Measurements from ENCODE around the gene SLC29A1. TPM values are rescaled to one million over a fixed set of nuclear protein-coding genes. Genes with fewer than 3 reads are reported as not detected.

SLC29A1 gene
- polyA plus RNA-seq, 2 of the 4 experiments (the other 2 are of a cell fraction): 45.6 to 72.3 TPM

DNA sequence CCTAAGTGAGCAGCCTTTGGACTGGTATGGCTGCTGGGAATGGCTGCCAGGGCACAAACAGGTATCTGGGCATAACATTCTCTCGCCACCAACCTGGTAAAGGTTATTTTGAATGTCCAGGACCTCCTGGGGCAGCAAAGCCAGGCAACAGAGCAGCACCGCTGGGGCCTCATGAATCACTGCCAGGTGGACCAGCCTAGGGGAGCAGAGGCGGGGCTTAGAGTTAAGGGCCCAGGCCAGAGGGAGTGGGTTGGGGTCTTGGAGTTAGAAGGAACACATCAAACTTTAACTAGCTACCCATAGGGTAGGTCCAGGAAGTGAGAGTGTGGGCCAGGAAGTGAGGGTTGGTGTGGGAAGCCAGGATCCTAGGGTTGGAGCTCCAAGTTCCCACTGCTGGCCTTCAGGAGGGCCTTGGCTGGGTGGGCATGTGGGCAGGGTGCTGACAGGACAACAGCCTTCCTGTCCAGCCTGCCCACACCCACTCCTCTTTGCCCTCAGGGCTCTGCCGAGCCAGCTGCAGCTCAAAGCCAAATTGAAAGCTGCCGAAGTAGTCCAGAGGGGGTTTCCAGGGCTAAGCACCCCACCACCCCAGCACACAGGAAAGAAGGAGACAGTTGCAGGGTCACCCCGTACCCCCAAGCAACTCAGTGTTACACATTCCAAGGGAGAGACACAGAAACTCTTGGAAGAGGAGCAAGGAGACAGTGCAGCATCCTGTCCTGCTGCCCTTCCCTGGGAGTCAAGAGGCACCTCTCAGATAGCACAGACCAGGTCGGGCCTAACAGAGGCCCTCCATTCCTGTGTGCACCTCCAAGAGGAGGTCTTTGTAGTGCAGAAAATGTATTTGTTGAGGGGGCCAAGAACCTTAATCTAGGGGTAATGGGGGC lies 39.3 kb downstream of the SLC29A1 start:
- Histone ChIP-seq H3K9me3 (no peaks in the 10 kb centered on the region), H3K4me2 (peak overlapping the region; percentile 97), H3K4me1 (peaks cover 27% of the 10 kb centered on the region), H3K27ac (peak overlapping the region; percentile 81 to 90; a peak in 5 of 6 replicates), H3K4me3 (peak overlapping the region; percentile 81; the same call in 1 of the 3 replicates)
- ATAC-seq (no peak), FAIRE-seq (no peak), DNase-seq (ENCODE audit: low read depth in 1 of 2, low spot score in 1 of 2) (no peak)
- WGBS (ENCODE audit: missing lambda C conversion rate): 57% methylated on average over 7 of the region's 7 CpGs
- no peak for TF ChIP-seq RAD21 (conservative IDR thresholded peaks at IDR 0.05 in 1 of 2, IDR thresholded peaks at IDR 0.05 in 1 of 2)
- no peak for TF ChIP-seq MYC (IDR thresholded peaks at IDR 0.05; ENCODE audit: borderline replicate concordance, low read length)
- no peak for TF ChIP-seq SMC3 (IDR thresholded peaks at IDR 0.05)
- TF ChIP-seq HOXB5 (CRISPR knock-in tag; IDR thresholded peaks at IDR 0.05): no peak
- TF ChIP-seq ZNF302 (CRISPR knock-in tag; IDR thresholded peaks at IDR 0.05): no peak
- TF ChIP-seq NPAS2 (CRISPR knock-in tag; IDR thresholded peaks at IDR 0.05; ENCODE audit: borderline replicate concordance): no peak
- TF ChIP-seq NR3C1 (IDR thresholded peaks at IDR 0.05): no peak
- no peak for TF ChIP-seq BHLHE40 (IDR thresholded peaks at IDR 0.05; ENCODE audit: low read depth, low read length)
- no peak for TF ChIP-seq ZSCAN20 (CRISPR knock-in tag; IDR thresholded peaks at IDR 0.05)
- no peak for TF ChIP-seq GATA3 (IDR thresholded peaks at IDR 0.05; ENCODE audit: borderline replicate concordance)
- TF ChIP-seq NFE2L2 (conservative IDR thresholded peaks at IDR 0.05; ENCODE audit: low read length): no peak
- no peak for TF ChIP-seq FOSB (CRISPR knock-in tag; IDR thresholded peaks at IDR 0.05)
- TF ChIP-seq HEYL (CRISPR knock-in tag; IDR thresholded peaks at IDR 0.05): no peak
- no peak for TF ChIP-seq KDM1A (IDR thresholded peaks at IDR 0.05; ENCODE audit: low read depth)
- no peak for TF ChIP-seq TFCP2L1 (CRISPR knock-in tag; IDR thresholded peaks at IDR 0.05)
- TF ChIP-seq, protein P1, sequence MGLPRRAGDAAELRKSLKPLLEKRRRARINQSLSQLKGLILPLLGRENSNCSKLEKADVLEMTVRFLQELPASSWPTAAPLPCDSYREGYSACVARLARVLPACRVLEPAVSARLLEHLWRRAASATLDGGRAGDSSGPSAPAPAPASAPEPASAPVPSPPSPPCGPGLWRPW (IDR thresholded peaks at IDR 0.05): no peak
- TF ChIP-seq FOXS1 (CRISPR knock-in tag; IDR thresholded peaks at IDR 0.05): no peak
- TF ChIP-seq JUN (IDR thresholded peaks at IDR 0.05): no peak
- TF ChIP-seq, protein P2, sequence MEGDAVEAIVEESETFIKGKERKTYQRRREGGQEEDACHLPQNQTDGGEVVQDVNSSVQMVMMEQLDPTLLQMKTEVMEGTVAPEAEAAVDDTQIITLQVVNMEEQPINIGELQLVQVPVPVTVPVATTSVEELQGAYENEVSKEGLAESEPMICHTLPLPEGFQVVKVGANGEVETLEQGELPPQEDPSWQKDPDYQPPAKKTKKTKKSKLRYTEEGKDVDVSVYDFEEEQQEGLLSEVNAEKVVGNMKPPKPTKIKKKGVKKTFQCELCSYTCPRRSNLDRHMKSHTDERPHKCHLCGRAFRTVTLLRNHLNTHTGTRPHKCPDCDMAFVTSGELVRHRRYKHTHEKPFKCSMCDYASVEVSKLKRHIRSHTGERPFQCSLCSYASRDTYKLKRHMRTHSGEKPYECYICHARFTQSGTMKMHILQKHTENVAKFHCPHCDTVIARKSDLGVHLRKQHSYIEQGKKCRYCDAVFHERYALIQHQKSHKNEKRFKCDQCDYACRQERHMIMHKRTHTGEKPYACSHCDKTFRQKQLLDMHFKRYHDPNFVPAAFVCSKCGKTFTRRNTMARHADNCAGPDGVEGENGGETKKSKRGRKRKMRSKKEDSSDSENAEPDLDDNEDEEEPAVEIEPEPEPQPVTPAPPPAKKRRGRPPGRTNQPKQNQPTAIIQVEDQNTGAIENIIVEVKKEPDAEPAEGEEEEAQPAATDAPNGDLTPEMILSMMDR (IDR thresholded peaks at IDR 0.05): no peak
- CTCF ChIA-PET: interaction anchor here (1.0 to 2.7 kb wide), 6 partner anchors 9 to 166 kb away, joined by 3 to 13 read pairs (median 4); no protein-coding TSS in a partner anchor
- POLR2A ChIA-PET: interaction anchor here (0.6 kb wide), 1 partner anchor 16 kb away, joined by 3 read pairs; the partner anchor contains the start of gene HSP90AB1

DNA sequence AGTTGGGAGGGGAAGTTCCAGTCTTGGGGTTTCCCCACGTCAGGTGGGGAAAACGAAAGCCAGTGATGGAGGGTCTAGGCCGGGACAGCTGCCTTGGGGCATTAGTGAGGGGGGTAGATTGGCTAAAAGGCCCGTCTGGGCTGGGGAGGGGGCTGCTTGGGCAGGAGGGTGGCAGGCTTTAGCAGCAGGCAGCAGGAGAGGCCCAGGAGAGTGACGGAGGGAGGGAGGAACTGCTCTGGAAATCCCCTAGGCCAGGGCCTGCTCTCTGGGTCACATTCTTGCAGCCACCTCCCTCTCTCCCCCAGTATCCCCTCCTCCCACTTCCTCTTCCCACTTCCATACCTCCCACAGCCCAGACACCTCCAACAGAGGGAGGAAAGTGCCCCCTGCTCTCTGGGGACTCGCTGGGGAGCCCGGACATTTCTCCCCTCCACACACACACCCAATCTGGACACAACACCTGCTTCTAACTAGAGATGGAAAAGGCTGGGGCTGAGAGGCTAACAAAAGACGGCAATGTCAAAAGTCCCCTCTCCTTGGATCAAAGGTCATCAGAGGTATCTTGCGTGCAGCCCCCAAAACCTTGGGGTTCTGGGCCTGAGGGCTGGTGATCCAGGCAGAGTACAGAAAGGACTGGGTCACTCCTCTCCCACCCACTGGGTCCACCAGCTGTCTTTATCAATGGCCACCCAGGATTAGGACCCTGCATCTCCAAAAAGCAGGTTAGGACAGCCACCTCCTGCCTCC lies 40.1 kb downstream of the SLC29A1 start:
- WGBS (ENCODE audit: missing lambda C conversion rate): 20% methylated on average over 9 of the region's 9 CpGs
- peak in 1 of 2 experiments; percentile 42; a peak in 3 of 6 replicates for ATAC-seq
- CTCF ChIA-PET: interaction anchor here (0.7 to 2.7 kb wide), 6 partner anchors 9 to 167 kb away, joined by 3 to 13 read pairs (median 4); no protein-coding TSS in a partner anchor

More for the DNA sequence above, 40.1 kb downstream of the SLC29A1 start:
- H3K9me3 ChIP-seq: no peaks in the 10 kb centered on the region
- peak; percentile 24 to 33 for DNase-seq (ENCODE audit: low read depth in 1 of 2, low spot score in 1 of 2)
- H3K27ac ChIP-seq: peak overlapping the region; percentile 81 to 90
- H3K4me2 ChIP-seq: peak overlapping the region; percentile 97
- POLR2A ChIA-PET: interaction anchor here (1.0 kb wide), 1 partner anchor 17 kb away, joined by 5 read pairs; the partner anchor contains the start of gene HSP90AB1
- peaks cover 23% of the 10 kb centered on the region for H3K4me1 ChIP-seq
- TF ChIP-seq, protein P2 (IDR thresholded peaks at IDR 0.05): no peak
- TF ChIP-seq, protein P1 (IDR thresholded peaks at IDR 0.05): no peak
- TF ChIP-seq MYC (IDR thresholded peaks at IDR 0.05; ENCODE audit: borderline replicate concordance, low read length): no peak
- TF ChIP-seq TP53 (CRISPR knock-in tag; IDR thresholded peaks at IDR 0.05): no peak
- no peak for TF ChIP-seq NPAS2 (CRISPR knock-in tag; IDR thresholded peaks at IDR 0.05; ENCODE audit: borderline replicate concordance)
- TF ChIP-seq NR3C1 (IDR thresholded peaks at IDR 0.05): no peak
- no peak for FAIRE-seq
- H3K4me3 ChIP-seq: peak overlapping the region; percentile 81; the same call in 2 of the 3 replicates
